H1 (cell line): Measurements from ENCODE around the gene PTPRG. TPM values are rescaled to one million over a fixed set of nuclear protein-coding genes. Genes with fewer than 3 reads are reported as not detected.

Experiments
- CTCF ChIA-PET: fragments of 300-600 bp; sonication (Branson Sonifier 250); formaldehyde crosslinking; loops from one replicate; lab custom pipeline; 2021; ENCODE audit not compliant: partially characterized antibody; lab: Charles Lee
- POLR2A ChIA-PET: fragments of 300-600 bp; sonication (Branson Sonifier 250); formaldehyde crosslinking; loops from one replicate; lab custom pipeline; 2021; ENCODE audit warnings: inconsistent platforms; ENCODE audit not compliant: partially characterized antibody; lab: Charles Lee
- DNase-seq, 2 experiments: peaks; one replicate each; pipeline versions ENCODE4 v3.0.0 to v3.0.0-alpha.2; 2010 to 2022; ENCODE audit warnings: low spot score in 2 of 2, low read depth in 1 of 2, mixed read lengths in 1 of 2
- FAIRE-seq: peaks from 2 replicates; lab custom pipeline; 2011; peaks lifted over from hg19 to GRCh38; lab: Jason Lieb, UNC
- H2AFZ ChIP-seq: 2 replicates; pipeline ENCODE4 v1.8.1; 2012; ENCODE audit warnings: low read length, inconsistent platforms
- H2AK5ac ChIP-seq: 2 replicates; pipeline ENCODE4 v1.6.1; 2013; ENCODE audit warnings: low read depth, low read length
- H2BK120ac ChIP-seq: replicated peaks from 2 replicates; pipeline ENCODE3; 2013; ENCODE audit warnings: low read depth, low read length, inconsistent platforms
- H2BK12ac ChIP-seq: 2 replicates; pipeline ENCODE4 v1.6.1; 2013; ENCODE audit warnings: low read depth, low read length
- H2BK15ac ChIP-seq: 2 replicates; pipeline ENCODE4 v1.6.1; 2013; ENCODE audit warnings: low read length
- H2BK20ac ChIP-seq: 2 replicates; pipeline ENCODE4 v1.6.1; 2013; ENCODE audit warnings: low read length
- H2BK5ac ChIP-seq: 2 replicates; pipeline ENCODE4 v1.6.1; 2013; ENCODE audit warnings: low read depth, low read length
- H3K14ac ChIP-seq: 2 replicates; pipeline ENCODE4 v1.6.1; 2013; ENCODE audit warnings: inconsistent platforms; ENCODE audit not compliant: insufficient read length
- H3K18ac ChIP-seq: 2 replicates; pipeline ENCODE4 v1.6.1; 2013; ENCODE audit warnings: low read length; ENCODE audit errors: extremely low read depth
- H3K23ac ChIP-seq: 2 replicates; pipeline ENCODE4 v1.6.1; 2013; ENCODE audit warnings: inconsistent platforms; ENCODE audit not compliant: insufficient read length
- H3K23me2 ChIP-seq: 2 replicates; pipeline ENCODE4 v1.6.1; 2013; ENCODE audit warnings: low read depth, low read length
- H3K27ac ChIP-seq: 2 replicates; pipeline ENCODE4 v1.6.1; 2011; ENCODE audit warnings: low read depth, low read length, inconsistent platforms
- H3K27me3 ChIP-seq, 4 experiments: replicated peaks in 1 of 4; 1 replicate in 1 of 4; 2 replicates in 3 of 4; pipeline versions ENCODE4 v1.6.1 to v1.8.1; 2011 to 2013; ENCODE audit warnings: low read length in 3 of 4, mild to moderate bottlenecking in 3 of 4, inconsistent platforms in 2 of 4, mixed read lengths in 2 of 4, moderate library complexity in 1 of 4; ENCODE audit not compliant: control insufficient read depth in 3 of 4, insufficient read depth in 3 of 4; ENCODE audit errors: extremely low read depth in 1 of 4
- H3K36me3 ChIP-seq, 4 experiments: 2 replicates each; pipeline versions ENCODE4 v1.6.1 to v1.8.1; 2011 to 2013; ENCODE audit warnings: mild to moderate bottlenecking in 4 of 4, low read length in 3 of 4, moderate library complexity in 2 of 4, control low read depth in 1 of 4, inconsistent platforms in 1 of 4; ENCODE audit not compliant: insufficient read depth in 4 of 4, control insufficient read depth in 2 of 4
- H3K4ac ChIP-seq: replicated peaks from 2 replicates; pipeline ENCODE3; 2013; ENCODE audit warnings: low read length, low read depth, mixed read lengths, inconsistent platforms; ENCODE audit not compliant: insufficient read length
- H3K4me1 ChIP-seq, 4 experiments: replicated peaks in 1 of 4; 1 replicate in 1 of 4; 2 replicates in 3 of 4; pipeline versions ENCODE4 v1.6.1 to v1.8.1; 2011 to 2013; ENCODE audit warnings: low read length in 3 of 4, inconsistent platforms in 2 of 4, mixed read lengths in 1 of 4; ENCODE audit not compliant: insufficient read depth in 4 of 4, control insufficient read depth in 3 of 4
- H3K4me2 ChIP-seq, 2 experiments: 2 replicates each; pipeline versions ENCODE4 v1.6.1 to v1.8.1; 2011 to 2013; ENCODE audit warnings: low read depth in 2 of 2, low read length in 2 of 2, control low read depth in 1 of 2, inconsistent platforms in 1 of 2, mild to moderate bottlenecking in 1 of 2; ENCODE audit not compliant: insufficient read depth in 1 of 2
- H3K4me3 ChIP-seq, 4 experiments: fragments of 200-600, 300-600 bp in 1 of 4; sonication (generic), shearing (Covaris generic), sonication (Bioruptor Twin) in 1 of 4; 2 replicates each; pipeline versions ENCODE4 v1.5.1 to v1.8.1; 2011 to 2016; ENCODE audit warnings: low read length in 4 of 4, low read depth in 3 of 4, control low read depth in 2 of 4, inconsistent platforms in 2 of 4, mild to moderate bottlenecking in 2 of 4, mixed read lengths in 1 of 4, moderate library complexity in 1 of 4; ENCODE audit not compliant: insufficient read depth in 2 of 4; ENCODE audit errors: extremely low read depth in 1 of 4
- H3K56ac ChIP-seq: replicated peaks from 2 replicates; pipeline ENCODE3; 2013; ENCODE audit warnings: low read depth, mild to moderate bottlenecking, mixed read lengths, low read length, inconsistent platforms; ENCODE audit not compliant: insufficient read length
- H3K79me1 ChIP-seq: 2 replicates; pipeline ENCODE4 v1.6.1; 2013; ENCODE audit warnings: low read depth, low read length, control low read depth
- H3K79me2 ChIP-seq, 2 experiments: 2 replicates each; pipeline versions ENCODE4 v1.6.1 to v1.8.1; 2012 to 2013; ENCODE audit warnings: low read length in 2 of 2, mild to moderate bottlenecking in 2 of 2, inconsistent platforms in 1 of 2; ENCODE audit not compliant: insufficient read depth in 2 of 2, control insufficient read depth in 1 of 2
- H3K9ac ChIP-seq, 4 experiments: replicated peaks in 1 of 4; 1 replicate in 1 of 4; 2 replicates in 3 of 4; pipeline versions ENCODE4 v1.6.1 to v1.8.1; 2011 to 2013; ENCODE audit warnings: low read depth in 3 of 4, low read length in 3 of 4, control low read depth in 2 of 4, mild to moderate bottlenecking in 2 of 4, moderate library complexity in 2 of 4, inconsistent platforms in 1 of 4; ENCODE audit errors: extremely low read depth in 1 of 4
- H3K9me3 ChIP-seq, 2 experiments: 2 replicates each; pipeline versions ENCODE4 v1.6.1 to v1.8.1; 2012 to 2013; ENCODE audit warnings: mild to moderate bottlenecking in 2 of 2, moderate library complexity in 2 of 2, control low read depth in 1 of 2, inconsistent platforms in 1 of 2, low read depth in 1 of 2, low read length in 1 of 2, mixed read lengths in 1 of 2; ENCODE audit not compliant: insufficient read depth in 2 of 2
- H4K20me1 ChIP-seq, 2 experiments: replicated peaks in 1 of 2; 2 replicates each; pipeline versions ENCODE3 to v1.8.1; 2011 to 2013; ENCODE audit warnings: inconsistent platforms in 2 of 2, low read length in 2 of 2, mild to moderate bottlenecking in 1 of 2; ENCODE audit not compliant: insufficient read depth in 2 of 2, control insufficient read depth in 1 of 2
- H4K5ac ChIP-seq: 2 replicates; pipeline ENCODE4 v1.6.1; 2013; ENCODE audit warnings: low read length, low read depth, mixed read lengths, inconsistent platforms; ENCODE audit not compliant: insufficient read length
- H4K8ac ChIP-seq: 2 replicates; pipeline ENCODE4 v1.8.0; 2013; ENCODE audit warnings: mild to moderate bottlenecking, moderate library complexity, low read length, inconsistent platforms; ENCODE audit not compliant: insufficient read depth; ENCODE audit errors: extremely low read depth
- H4K91ac ChIP-seq: replicated peaks from 2 replicates; pipeline ENCODE3; 2013; ENCODE audit warnings: low read length, mixed read lengths, inconsistent platforms; ENCODE audit not compliant: insufficient read length
- CBX5 ChIP-seq: fragments of 300-800, 300-1000 bp; sonication (generic); IDR thresholded peaks from 2 replicates; pipeline ENCODE4 v1.7.1; 2016; ENCODE audit warnings: antibody characterized with exemption, low read length, low read depth
- CBX8 ChIP-seq: fragments of 300-800, 300-1000 bp; sonication (generic); IDR thresholded peaks from 2 replicates; pipeline ENCODE4 v1.7.1; 2016; ENCODE audit warnings: low read depth, low read length, borderline replicate concordance
- CTCF ChIP-seq, 3 experiments: IDR thresholded peaks; 1 replicate in 2 of 3; 2 replicates in 1 of 3; pipeline versions ENCODE4 v1.5.1 to v1.6.1; 2011; ENCODE audit warnings: low read length in 3 of 3, mild to moderate bottlenecking in 3 of 3, inconsistent platforms in 2 of 3, low read depth in 1 of 3, moderate library complexity in 1 of 3; ENCODE audit not compliant: insufficient read depth in 1 of 3; ENCODE audit errors: control extremely low read depth in 1 of 3
- FOSL1 ChIP-seq: IDR thresholded peaks from 2 replicates; pipeline ENCODE4 v1.6.1; 2011; ENCODE audit warnings: mild to moderate bottlenecking, low read depth, low read length, moderate library complexity; ENCODE audit not compliant: insufficient read depth
- GABPA ChIP-seq: IDR thresholded peaks from 2 replicates; pipeline ENCODE4 v1.6.1; 2011; ENCODE audit warnings: mild to moderate bottlenecking, low read length, moderate library complexity, borderline replicate concordance; ENCODE audit not compliant: insufficient read depth
- HDAC2 ChIP-seq, 2 experiments: fragments of 300-600 bp in 1 of 2; sonication (generic) in 1 of 2; IDR thresholded peaks; 2 replicates each; pipeline ENCODE4 v1.6.1; 2011 to 2012; ENCODE audit warnings: low read depth in 2 of 2, low read length in 2 of 2, mild to moderate bottlenecking in 2 of 2, moderate library complexity in 2 of 2, borderline replicate concordance in 1 of 2, inconsistent platforms in 1 of 2
- KDM1A ChIP-seq: fragments of 200-600, 300-600 bp; sonication (generic); IDR thresholded peaks from 2 replicates; pipeline ENCODE4 v1.7.1; 2016; ENCODE audit warnings: mild to moderate bottlenecking, low read length, borderline replicate concordance
- MAFK ChIP-seq: IDR thresholded peaks from 2 replicates; pipeline ENCODE4 v1.6.1; 2012; ENCODE audit warnings: low read depth, mild to moderate bottlenecking, improper control_type of control experiment, low read length
- POLR2AphosphoS5 ChIP-seq: IDR thresholded peaks from 2 replicates; pipeline ENCODE4 v1.6.1; 2011; ENCODE audit warnings: low read depth, low read length
- RXRA ChIP-seq: IDR thresholded peaks from 2 replicates; pipeline ENCODE4 v1.6.1; 2011; ENCODE audit warnings: low read depth, mild to moderate bottlenecking, low read length, moderate library complexity; ENCODE audit not compliant: insufficient read depth
- TAF7 ChIP-seq: optimal IDR thresholded peaks from 2 replicates; pipeline ENCODE3; 2011; ENCODE audit warnings: low read depth, mild to moderate bottlenecking, inconsistent platforms, low read length, moderate library complexity, borderline replicate concordance
- WGBS, 2 experiments: shearing (Covaris generic) in 1 of 2; methylation state at CpG; one replicate each; pipeline versions ENCODE4 v1.1.6 to v1.1.7; 2013 to 2015; ENCODE audit warnings: low lambda C conversion rate in 2 of 2, mixed read lengths in 2 of 2, inconsistent platforms in 1 of 2, low coverage in 1 of 2, missing lambda C conversion rate in 1 of 2; ENCODE audit not compliant: insufficient replicate concordance in 2 of 2, insufficient coverage in 1 of 2, insufficient read length in 1 of 2; ENCODE audit errors: extremely low coverage in 1 of 2, missing lambda C conversion rate in 1 of 2; 5-methylcytosine and 5-hydroxymethylcytosine counted together
- polyA plus RNA-seq, 7 experiments: library from polyadenylated mRNA; depleted of rRNA in 3 of 7; stranded (reverse) in 5 of 7; unstranded in 2 of 7; fragments of >200 nt in 5 of 7; fragments of 200-250 nt in 2 of 7; gene quantifications; 1 replicate in 5 of 7; 2 replicates in 1 of 7; 4 replicates in 1 of 7; pipeline versions ENCODE4 v1.2.1 to v1.2.3, GENCODE V29; 2011 to 2013; ENCODE audit warnings: missing spikeins in 2 of 7, mixed read lengths in 2 of 7
- total RNA-seq: library from RNA; stranded (reverse); fragmentation: NEBNext Ultra II Directional; extraction: Animal tissue kit (Norgen Biotek cat#: 25700); gene quantifications from 2 replicates; pipeline ENCODE4 v1.2.1, GENCODE V29; 2021

The PTPRG gene
- total and polyA plus RNA-seq, 2 of the 8 experiments (the other 6 are each of a cell fraction or from before 2014, with no cell fraction given) = 23.3 to 96.2 TPM

- no peak for DNase-seq
- H2AFZ ChIP-seq = no peak overlapping the region
- no peak overlapping the region for H2BK20ac ChIP-seq
- no peak overlapping the region for H2BK120ac ChIP-seq
- no peak overlapping the region for H2BK5ac ChIP-seq
- H3K18ac ChIP-seq = no peak overlapping the region
- no peak overlapping the region for H4K91ac ChIP-seq
- no peaks in the 10 kb centered on the region for H3K79me1 ChIP-seq
- no peak overlapping the region for H3K23ac ChIP-seq
- H3K4me1 ChIP-seq = no peaks in the 10 kb centered on the region
- H3K36me3 ChIP-seq = peaks cover 0 to 8% (median 4%) of the 10 kb centered on the region in 4 experiments; a peak in 4 of 8 replicates
- no peak overlapping the region for H4K5ac ChIP-seq
- H3K9ac ChIP-seq = no peak overlapping the region
- FAIRE-seq = no peak
- H3K4me3 ChIP-seq = no peak overlapping the region
- H3K56ac ChIP-seq = no peak overlapping the region
- no peak overlapping the region for H2AK5ac ChIP-seq
- peaks cover 0 to 2% of the 10 kb centered on the region in 2 experiments for H4K20me1 ChIP-seq
- H4K8ac ChIP-seq = no peak overlapping the region
- no peak overlapping the region for H3K4me2 ChIP-seq
- no peaks in the 10 kb centered on the region for H3K27me3 ChIP-seq
- POLR2A ChIA-PET = interaction anchor here (0.6 kb wide), 1 partner anchor 68 kb away, joined by 3 read pairs; no protein-coding TSS in a partner anchor
- no peak overlapping the region for H3K4ac ChIP-seq
- H2BK15ac ChIP-seq = no peak overlapping the region
- 87% methylated on average over 6 of the region's 6 CpGs; no CpG with 5 or more reads in 1 of the 2 experiments for WGBS, 2 experiments
- H3K14ac ChIP-seq = no peak overlapping the region
- H3K79me2 ChIP-seq = no peaks in the 10 kb centered on the region
- CTCF ChIA-PET = interaction anchor here (0.6 to 0.7 kb wide), 2 partner anchors 32 to 1551 kb away, joined by 3 read pairs; no protein-coding TSS in a partner anchor
- H3K23me2 ChIP-seq = no peaks in the 10 kb centered on the region
- H3K27ac ChIP-seq = no peak overlapping the region
- H3K9me3 ChIP-seq = no peaks in the 10 kb centered on the region
- H2BK12ac ChIP-seq = no peak overlapping the region
- no peak for TF ChIP-seq CBX8
- no peak for TF ChIP-seq RXRA
- TF ChIP-seq CTCF (IDR thresholded peaks at IDR 0.05; ENCODE audit: control extremely low read depth in 1 of 3, insufficient read depth in 1 of 3, low read depth in 1 of 3, low read length in 3 of 3) = no peak
- TF ChIP-seq FOSL1 = no peak
- TF ChIP-seq GABPA = no peak
- TF ChIP-seq HDAC2 (IDR thresholded peaks at IDR 0.05; ENCODE audit: borderline replicate concordance in 1 of 2, low read depth in 2 of 2, low read length in 2 of 2) = no peak
- no peak for TF ChIP-seq KDM1A
- no peak for TF ChIP-seq POLR2AphosphoS5
- TF ChIP-seq TAF7 = no peak
- TF ChIP-seq CBX5 = no peak
- TF ChIP-seq MAFK = no peak
Measured at GRCh38 chr3:62159709-62160092, 598.3 kb downstream of the PTPRG start.
